Activated T-helper 17 cell treated with anti-CD3 and anti-CD28 coated beads, Interleukin-2, amount 50 U/mL, for 72 hours (primary cell): ENCODE measurements around the gene ZNF385B. TPM values are rescaled to one million over a fixed set of nuclear protein-coding genes. Genes with fewer than 3 reads are reported as not detected.

Experiments used
- ATAC-seq: fragments of 150-1000 bp; cut with Tn5 transposase; replicated peaks from 2 replicates; pipeline ENCODE4 v1.10.0; 2021; ENCODE audit warnings: mild to moderate bottlenecking, moderate library complexity
- H3K27ac Mint-ChIP-seq: one replicate; pipeline ENCODE4 v1.8.0; 2022; ENCODE audit warnings: mixed read lengths
- H3K27me3 Mint-ChIP-seq: one replicate; pipeline ENCODE4 v1.8.0; 2022; ENCODE audit warnings: mixed read lengths
- H3K36me3 Mint-ChIP-seq: one replicate; pipeline ENCODE4 v1.8.0; 2022; ENCODE audit warnings: low read depth, mild to moderate bottlenecking, mixed read lengths
- H3K4me1 Mint-ChIP-seq: one replicate; pipeline ENCODE4 v1.8.0; 2022; ENCODE audit warnings: mixed read lengths
- H3K4me3 Mint-ChIP-seq: one replicate; pipeline ENCODE4 v1.8.0; 2022; ENCODE audit warnings: mild to moderate bottlenecking, mixed read lengths
- H3K9me3 Mint-ChIP-seq: one replicate; pipeline ENCODE4 v1.8.0; 2022; ENCODE audit warnings: mixed read lengths
- total RNA-seq, 2 donors: library from RNA; stranded (reverse); gene quantifications; one replicate each; pipeline ENCODE4 v1.2.3, GENCODE V29; 2022

The ZNF385B gene
- total RNA-seq, 2 donors from 2014 or later: not detected

DNA sequence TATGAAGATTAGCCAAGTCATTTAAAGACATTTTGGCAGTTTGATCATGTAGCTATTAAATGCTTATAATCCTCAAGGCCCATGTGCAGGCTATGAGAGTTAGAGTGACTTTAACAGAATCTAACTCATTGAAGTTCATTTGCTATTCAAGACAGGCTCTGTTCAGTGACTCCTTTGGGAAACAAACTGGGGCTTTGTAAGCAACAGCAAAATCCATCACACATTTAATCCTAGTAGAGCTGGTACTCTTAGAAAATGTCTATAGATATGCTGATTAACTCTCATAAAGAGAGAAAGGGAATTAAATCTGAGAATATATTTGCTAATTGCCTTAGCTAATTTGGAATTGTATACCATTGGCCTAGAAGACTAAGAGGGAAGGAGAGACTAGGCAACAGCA lies 414.0 kb downstream of the ZNF385B start:
- no peak for ATAC-seq
- peaks cover 3% of the 10 kb centered on the region for H3K27me3 Mint-ChIP-seq
- H3K9me3 Mint-ChIP-seq: peaks cover 4% of the 10 kb centered on the region
- H3K27ac Mint-ChIP-seq: no peak overlapping the region
- H3K4me1 Mint-ChIP-seq: no peaks in the 10 kb centered on the region
- no peaks in the 10 kb centered on the region for H3K36me3 Mint-ChIP-seq
- no peak overlapping the region for H3K4me3 Mint-ChIP-seq

DNA sequence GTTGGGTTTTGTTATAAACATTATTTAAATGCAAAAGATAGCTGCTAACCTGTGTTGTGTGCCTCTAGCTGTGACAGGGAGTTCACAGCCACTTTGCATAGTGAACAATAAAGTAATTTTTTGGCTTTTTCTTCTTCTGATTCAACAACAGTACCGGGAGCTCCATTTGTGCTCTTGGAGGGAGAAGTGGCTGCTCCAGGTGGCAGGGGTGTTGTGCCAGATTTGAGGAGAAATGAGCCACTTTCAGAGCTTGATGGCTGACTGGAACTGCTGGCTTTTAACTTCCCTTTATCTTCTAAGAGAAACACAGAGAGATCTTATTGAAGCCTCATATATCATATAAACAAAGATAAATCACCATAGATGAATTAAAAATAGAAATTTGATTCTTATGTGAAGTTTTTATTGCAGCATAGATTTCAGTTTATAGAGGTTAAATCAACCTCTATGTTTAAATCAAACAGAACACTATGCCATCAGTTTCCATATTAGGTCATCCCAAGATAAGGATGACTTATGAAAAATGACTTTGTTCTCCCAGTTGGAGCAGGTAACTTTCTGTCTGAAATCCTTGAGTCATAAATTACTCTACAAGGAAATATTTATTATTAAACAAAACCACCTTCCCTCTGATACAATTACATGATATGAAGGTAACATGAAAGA lies 414.8 kb downstream of the ZNF385B start:
- Mint-ChIP-seq H3K36me3 (no peaks in the 10 kb centered on the region), H3K9me3 (peaks cover 4% of the 10 kb centered on the region), H3K4me1 (no peaks in the 10 kb centered on the region), H3K27ac (no peak overlapping the region), H3K27me3 (peaks cover 3% of the 10 kb centered on the region), H3K4me3 (no peak overlapping the region)
- ATAC-seq: no peak

DNA sequence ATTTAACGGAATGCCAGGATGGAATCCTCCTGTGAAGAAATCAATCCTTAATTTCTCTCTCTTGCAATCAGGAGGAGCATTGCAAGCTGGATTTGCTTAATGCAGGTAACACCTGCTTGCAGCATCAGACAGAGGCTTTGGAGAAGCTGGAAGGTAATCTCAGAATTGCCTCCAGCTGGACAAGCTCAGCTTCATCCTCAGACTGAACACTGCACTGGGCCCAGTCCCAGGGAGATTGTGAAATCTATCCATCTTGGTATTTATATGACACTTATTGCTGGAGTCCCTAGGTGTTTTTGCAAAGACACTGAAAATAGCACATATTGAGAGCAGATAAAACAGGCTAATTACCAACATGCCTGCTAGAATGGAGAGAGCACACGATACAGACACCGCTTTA lies 417.4 kb downstream of the ZNF385B start:
- H3K36me3 Mint-ChIP-seq: no peaks in the 10 kb centered on the region
- peaks cover 6% of the 10 kb centered on the region for H3K27me3 Mint-ChIP-seq
- H3K27ac Mint-ChIP-seq: no peak overlapping the region
- H3K4me1 Mint-ChIP-seq: no peaks in the 10 kb centered on the region
- H3K4me3 Mint-ChIP-seq: no peak overlapping the region
- no peak for ATAC-seq
- peaks cover 2% of the 10 kb centered on the region for H3K9me3 Mint-ChIP-seq

DNA sequence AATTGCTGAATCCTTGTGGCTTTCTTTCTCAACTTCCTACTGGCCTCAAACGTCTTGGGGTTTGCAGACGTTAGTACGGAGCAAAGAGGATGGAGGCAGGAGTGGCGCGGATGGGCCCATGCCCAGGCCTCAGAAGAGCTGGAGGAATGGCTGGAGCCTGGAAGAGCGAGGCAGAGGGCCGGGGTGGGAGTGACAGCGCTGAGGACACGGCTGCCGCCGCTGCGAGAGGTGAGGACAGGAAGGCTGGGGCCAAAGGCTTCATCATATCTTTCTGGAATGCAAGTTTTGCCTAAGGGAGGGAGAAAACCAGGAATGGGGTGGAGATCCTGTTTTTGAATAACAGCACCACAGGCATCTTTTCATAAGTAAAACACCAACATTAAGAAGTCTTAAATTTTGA lies 418.2 kb downstream of the ZNF385B start:
- H3K4me1 Mint-ChIP-seq: no peaks in the 10 kb centered on the region
- no peak for ATAC-seq
- no peak overlapping the region for H3K27ac Mint-ChIP-seq

DNA sequence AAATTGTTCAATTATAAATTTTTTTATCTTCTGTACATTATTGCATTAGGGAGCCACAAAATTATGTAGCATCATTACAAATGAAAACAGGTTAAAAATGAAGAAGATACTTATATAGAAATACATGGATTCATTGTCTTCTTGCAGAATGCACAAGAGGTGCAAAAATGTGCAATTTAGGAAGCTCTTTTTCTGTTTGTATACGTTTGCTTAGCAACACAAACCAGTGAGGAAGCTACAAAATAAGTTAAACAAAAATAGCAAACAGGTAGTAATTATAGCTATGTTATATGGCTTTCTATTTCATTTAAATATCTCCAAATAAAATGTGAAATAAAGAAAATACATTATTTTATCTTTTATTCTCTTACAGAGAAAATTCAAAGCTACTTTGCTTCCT lies 419.2 kb downstream of the ZNF385B start:
- Mint-ChIP-seq H3K4me1 (no peaks in the 10 kb centered on the region), H3K9me3 (no peaks in the 10 kb centered on the region), H3K36me3 (no peaks in the 10 kb centered on the region), H3K4me3 (no peak overlapping the region), H3K27me3 (peaks cover 7% of the 10 kb centered on the region), H3K27ac (no peak overlapping the region)
- ATAC-seq: no peak

More for the DNA sequence above, 418.2 kb downstream of the ZNF385B start:
- H3K4me3 Mint-ChIP-seq: no peak overlapping the region
- no peaks in the 10 kb centered on the region for H3K9me3 Mint-ChIP-seq
- H3K27me3 Mint-ChIP-seq: peaks cover 7% of the 10 kb centered on the region
- H3K36me3 Mint-ChIP-seq: no peaks in the 10 kb centered on the region

DNA sequence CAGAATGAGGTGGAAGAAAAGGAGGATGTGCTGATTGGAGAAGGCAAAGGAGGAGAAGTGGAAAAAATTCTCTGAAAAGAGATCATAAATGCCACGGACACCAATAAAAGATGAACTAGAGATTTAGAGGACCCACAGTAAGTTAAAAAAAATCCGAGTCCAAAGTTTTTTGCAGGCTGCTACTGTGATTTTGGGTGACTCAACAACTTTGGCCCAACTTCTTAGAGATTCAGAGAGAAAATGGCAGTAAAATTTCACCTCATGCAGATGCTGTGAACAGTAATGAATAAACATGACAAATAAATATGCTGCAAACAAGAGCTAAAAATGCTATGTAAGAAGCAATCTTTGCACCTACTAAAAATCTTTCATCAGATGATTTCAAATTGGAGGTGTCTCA lies 419.9 kb downstream of the ZNF385B start:
- Mint-ChIP-seq H3K4me3 (no peak overlapping the region), H3K4me1 (no peaks in the 10 kb centered on the region), H3K9me3 (no peaks in the 10 kb centered on the region), H3K27ac (no peak overlapping the region), H3K36me3 (no peaks in the 10 kb centered on the region), H3K27me3 (peaks cover 7% of the 10 kb centered on the region)
- no peak for ATAC-seq

DNA sequence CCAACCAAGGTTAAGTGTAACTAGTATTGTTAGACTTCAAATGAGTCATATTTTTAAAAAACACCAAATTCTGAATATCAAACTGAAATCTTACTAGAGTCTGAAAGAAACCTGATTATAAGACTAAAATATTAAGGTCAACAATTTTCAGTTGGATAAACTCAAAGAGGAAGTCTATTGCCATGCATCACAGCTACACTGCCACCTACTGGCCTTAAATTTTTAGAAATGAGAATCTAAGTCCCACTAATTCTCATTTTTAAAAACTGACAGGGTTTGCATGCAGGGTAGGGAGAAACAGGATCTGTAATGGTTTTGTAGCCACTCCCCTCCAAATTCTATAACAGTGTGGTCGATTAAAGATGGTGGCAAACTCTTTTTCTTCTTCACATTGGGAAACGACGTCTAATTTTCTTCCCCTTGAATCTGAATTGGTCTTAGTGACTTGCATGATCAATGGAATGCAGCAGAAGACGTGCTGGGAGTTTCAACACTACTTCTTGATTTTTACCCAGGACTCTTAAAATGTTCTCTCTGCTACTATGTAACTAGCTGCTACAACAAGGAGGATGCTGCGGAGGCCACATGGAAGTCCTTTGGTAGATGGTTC lies 420.7 kb downstream of the ZNF385B start:
- Mint-ChIP-seq H3K4me1 (no peaks in the 10 kb centered on the region), H3K4me3 (no peak overlapping the region), H3K36me3 (no peaks in the 10 kb centered on the region), H3K9me3 (no peaks in the 10 kb centered on the region), H3K27ac (no peak overlapping the region), H3K27me3 (peaks cover 7% of the 10 kb centered on the region)
- no peak for ATAC-seq

GRCh38 chr2:179438654-179439053 lies 422.8 kb downstream of the ZNF385B start:
- H3K9me3 Mint-ChIP-seq: no peaks in the 10 kb centered on the region
- no peak for ATAC-seq
- H3K27ac Mint-ChIP-seq: no peak overlapping the region
- no peak overlapping the region for H3K4me3 Mint-ChIP-seq
- no peaks in the 10 kb centered on the region for H3K4me1 Mint-ChIP-seq
- H3K27me3 Mint-ChIP-seq: peaks cover 7% of the 10 kb centered on the region
- H3K36me3 Mint-ChIP-seq: no peaks in the 10 kb centered on the region

- H3K4me1 Mint-ChIP-seq: no peaks in the 10 kb centered on the region
- peaks cover 7% of the 10 kb centered on the region for H3K27me3 Mint-ChIP-seq
- H3K9me3 Mint-ChIP-seq: no peaks in the 10 kb centered on the region
These were observed 424.0 kb downstream of the ZNF385B start for GRCh38 chr2:179437430-179437829.

DNA sequence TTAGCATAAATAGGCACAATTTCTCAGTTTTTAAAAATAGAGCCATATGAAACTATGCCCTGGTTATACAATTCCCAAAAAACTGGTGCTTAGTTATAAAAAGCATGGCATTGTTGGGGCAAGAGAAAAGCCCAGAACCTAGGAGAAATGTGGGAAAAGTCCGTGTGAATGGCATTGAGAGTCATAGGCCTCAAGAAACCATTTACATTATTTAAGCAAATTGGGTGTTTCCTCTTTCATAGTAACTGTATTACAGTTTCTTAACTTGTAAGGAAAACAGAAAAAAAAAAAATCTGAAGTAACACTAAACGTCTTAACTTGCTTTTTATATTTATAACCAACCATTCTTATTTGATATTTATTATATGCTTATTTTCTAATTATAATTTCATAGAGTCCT lies 425.8 kb downstream of the ZNF385B start:
- ATAC-seq: no peak
- Mint-ChIP-seq H3K27ac (no peak overlapping the region), H3K4me1 (no peaks in the 10 kb centered on the region), H3K36me3 (no peaks in the 10 kb centered on the region), H3K4me3 (no peak overlapping the region), H3K9me3 (no peaks in the 10 kb centered on the region), H3K27me3 (peaks cover 3% of the 10 kb centered on the region)

More at GRCh38 chr2:179437430-179437829, 424.0 kb downstream of the ZNF385B start:
- ATAC-seq: no peak
- Mint-ChIP-seq H3K4me3 (no peak overlapping the region), H3K27ac (no peak overlapping the region), H3K36me3 (no peaks in the 10 kb centered on the region)

DNA sequence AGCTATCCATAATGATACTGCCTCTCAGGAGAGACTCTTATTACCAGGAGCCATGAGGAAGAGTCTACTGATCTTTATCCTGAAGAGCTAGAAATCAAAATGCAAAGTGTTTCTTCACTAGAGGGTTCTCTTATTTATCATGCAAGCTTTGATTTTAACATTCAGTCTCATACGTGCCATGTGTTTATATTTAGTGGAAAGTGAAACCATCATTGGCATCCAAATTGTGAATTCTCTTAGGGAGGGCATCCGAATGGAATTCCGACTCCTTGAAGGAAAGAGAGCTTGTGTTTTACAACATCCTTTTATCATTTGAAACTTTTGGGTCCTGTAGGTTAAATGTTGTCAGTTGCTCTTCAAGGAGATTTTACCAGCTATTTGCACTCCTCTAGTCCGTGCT lies 426.4 kb downstream of the ZNF385B start:
- ATAC-seq: no peak
- H3K4me1 Mint-ChIP-seq: no peaks in the 10 kb centered on the region
- H3K27ac Mint-ChIP-seq: no peak overlapping the region
- H3K36me3 Mint-ChIP-seq: no peaks in the 10 kb centered on the region
- peaks cover 3% of the 10 kb centered on the region for H3K27me3 Mint-ChIP-seq
- no peaks in the 10 kb centered on the region for H3K9me3 Mint-ChIP-seq
- no peak overlapping the region for H3K4me3 Mint-ChIP-seq

DNA sequence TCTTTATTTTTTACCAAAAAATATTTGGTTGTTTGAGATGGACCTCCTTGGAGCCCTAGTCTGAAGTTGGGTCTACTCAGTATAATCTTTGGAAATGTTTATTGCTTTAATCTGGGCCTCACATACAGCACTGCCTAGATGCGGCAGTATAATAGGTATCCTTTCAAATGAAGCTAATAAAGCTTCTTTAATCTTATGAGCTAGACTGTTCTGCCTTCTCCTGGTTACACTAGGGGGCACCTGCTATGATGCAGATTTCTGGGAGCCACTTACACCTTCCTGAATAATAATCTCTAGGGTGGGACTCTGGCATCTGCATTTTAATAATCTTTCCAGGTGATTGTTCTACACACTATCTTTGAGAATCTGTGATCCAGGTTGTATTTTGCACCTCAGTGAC lies 427.1 kb downstream of the ZNF385B start:
- Mint-ChIP-seq H3K27me3 (peaks cover 5% of the 10 kb centered on the region), H3K9me3 (no peaks in the 10 kb centered on the region), H3K4me1 (no peaks in the 10 kb centered on the region)

GRCh38 chr2:179432751-179433150 lies 428.7 kb downstream of the ZNF385B start:
- H3K9me3 Mint-ChIP-seq: no peaks in the 10 kb centered on the region
- H3K4me3 Mint-ChIP-seq: no peak overlapping the region
- H3K27ac Mint-ChIP-seq: no peak overlapping the region
- ATAC-seq: no peak
- H3K4me1 Mint-ChIP-seq: no peaks in the 10 kb centered on the region
- H3K27me3 Mint-ChIP-seq: peaks cover 4% of the 10 kb centered on the region
- H3K36me3 Mint-ChIP-seq: no peaks in the 10 kb centered on the region

More for the DNA sequence above, 427.1 kb downstream of the ZNF385B start:
- Mint-ChIP-seq H3K36me3 (no peaks in the 10 kb centered on the region), H3K4me3 (no peak overlapping the region), H3K27ac (no peak overlapping the region)
- ATAC-seq: no peak

DNA sequence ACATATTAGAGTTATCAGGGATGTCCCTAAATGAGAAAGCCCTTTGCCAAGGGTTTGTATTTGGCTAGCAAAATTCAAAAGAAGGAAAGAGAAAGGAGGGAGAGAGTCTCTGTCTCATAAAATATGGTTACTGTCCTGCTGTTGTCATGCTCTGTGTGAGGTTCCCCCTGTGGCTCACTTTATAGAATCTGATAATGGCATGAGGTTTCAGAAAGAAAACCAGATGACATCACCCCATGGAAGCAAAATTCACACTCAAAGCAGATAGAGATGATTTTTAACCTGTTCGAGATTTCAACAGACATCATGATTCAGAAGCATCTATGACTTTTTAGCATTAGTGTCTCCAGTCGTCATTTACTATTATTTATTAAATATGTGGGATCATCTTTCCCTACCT lies 431.8 kb downstream of the ZNF385B start:
- Mint-ChIP-seq H3K36me3 (no peaks in the 10 kb centered on the region), H3K9me3 (no peaks in the 10 kb centered on the region), H3K4me3 (no peak overlapping the region), H3K27me3 (peaks cover 4% of the 10 kb centered on the region), H3K27ac (no peak overlapping the region), H3K4me1 (no peaks in the 10 kb centered on the region)
- no peak for ATAC-seq

DNA sequence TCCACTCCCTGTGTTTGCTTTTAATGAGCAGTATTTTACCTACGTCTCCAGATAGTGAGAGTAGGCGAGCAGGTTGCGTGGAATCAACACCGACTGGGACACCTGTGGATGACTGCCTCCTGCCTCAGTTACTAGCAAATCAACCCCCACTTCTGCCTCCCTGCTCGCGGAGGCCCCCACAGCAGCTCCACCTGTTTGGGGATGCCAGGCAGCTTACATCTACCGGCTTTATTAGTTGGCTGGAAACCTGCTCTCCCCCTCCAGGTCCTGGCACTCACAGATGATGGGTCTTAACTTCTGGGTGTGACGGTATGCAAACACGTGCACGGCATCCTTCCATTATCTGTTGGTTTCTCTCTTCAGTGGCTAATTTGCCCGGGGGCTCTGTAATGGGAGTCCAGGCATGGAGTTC lies 432.3 kb downstream of the ZNF385B start:
- Mint-ChIP-seq H3K36me3 (no peaks in the 10 kb centered on the region), H3K4me3 (no peak overlapping the region), H3K9me3 (no peaks in the 10 kb centered on the region), H3K27me3 (peaks cover 4% of the 10 kb centered on the region), H3K4me1 (no peaks in the 10 kb centered on the region), H3K27ac (no peak overlapping the region)
- no peak for ATAC-seq
